Fibroblast of the aortic adventitia (primary cell): ENCODE results near the gene INTS15. TPM values are rescaled to one million over a fixed set of nuclear protein-coding genes. Genes with fewer than 3 reads are reported as not detected.

Source experiments
- DNase-seq: peaks from one replicate; pipeline ENCODE4 v3.0.0-alpha.2; 2010; ENCODE audit warnings: low read depth
- H3K4me3 ChIP-seq: 2 replicates; pipeline ENCODE4 v1.5.1; 2011; ENCODE audit warnings: low read depth, mild to moderate bottlenecking, control low read depth, low read length, moderate library complexity
- total RNA-seq: library from RNA; depleted of rRNA; stranded (reverse); fragments of >200 nt; gene quantifications from 2 replicates; pipeline ENCODE4 v1.2.3, GENCODE V29; 2012; ENCODE audit warnings: low replicate concordance
- TF ChIP-seq, protein P1 (sequence below): IDR thresholded peaks from 2 replicates; pipeline ENCODE4 v1.5.1; 2011; ENCODE audit warnings: mild to moderate bottlenecking, low read length, control low read depth, inconsistent platforms; ENCODE audit not compliant: insufficient read depth

The INTS15 gene
- total RNA-seq, 1 donor, result 10.8 TPM

DNA sequence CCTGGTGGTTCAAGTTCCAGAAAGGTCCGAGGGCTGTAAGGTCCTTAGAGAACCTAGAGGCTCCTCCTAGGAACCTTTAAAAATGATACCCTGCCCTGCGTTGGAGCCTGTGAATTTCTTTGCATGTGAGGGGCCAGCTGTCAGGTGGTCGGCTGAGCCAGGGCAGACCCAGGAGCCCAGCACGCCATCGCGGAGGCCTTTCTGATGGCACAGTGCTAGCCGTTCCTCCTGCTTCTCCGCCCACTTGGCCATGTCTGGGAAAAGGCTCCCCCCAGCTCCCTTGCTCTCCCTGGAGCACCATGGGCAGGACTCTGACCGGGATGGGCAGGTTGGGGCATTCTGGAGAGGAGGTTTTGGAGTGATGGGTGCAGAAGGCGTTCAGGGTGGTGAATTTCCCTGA, 54.9 kb downstream of the INTS15 start:
- TF ChIP-seq, protein P1, sequence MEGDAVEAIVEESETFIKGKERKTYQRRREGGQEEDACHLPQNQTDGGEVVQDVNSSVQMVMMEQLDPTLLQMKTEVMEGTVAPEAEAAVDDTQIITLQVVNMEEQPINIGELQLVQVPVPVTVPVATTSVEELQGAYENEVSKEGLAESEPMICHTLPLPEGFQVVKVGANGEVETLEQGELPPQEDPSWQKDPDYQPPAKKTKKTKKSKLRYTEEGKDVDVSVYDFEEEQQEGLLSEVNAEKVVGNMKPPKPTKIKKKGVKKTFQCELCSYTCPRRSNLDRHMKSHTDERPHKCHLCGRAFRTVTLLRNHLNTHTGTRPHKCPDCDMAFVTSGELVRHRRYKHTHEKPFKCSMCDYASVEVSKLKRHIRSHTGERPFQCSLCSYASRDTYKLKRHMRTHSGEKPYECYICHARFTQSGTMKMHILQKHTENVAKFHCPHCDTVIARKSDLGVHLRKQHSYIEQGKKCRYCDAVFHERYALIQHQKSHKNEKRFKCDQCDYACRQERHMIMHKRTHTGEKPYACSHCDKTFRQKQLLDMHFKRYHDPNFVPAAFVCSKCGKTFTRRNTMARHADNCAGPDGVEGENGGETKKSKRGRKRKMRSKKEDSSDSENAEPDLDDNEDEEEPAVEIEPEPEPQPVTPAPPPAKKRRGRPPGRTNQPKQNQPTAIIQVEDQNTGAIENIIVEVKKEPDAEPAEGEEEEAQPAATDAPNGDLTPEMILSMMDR, result no peak
- DNase-seq, result no peak
- no peak overlapping the region for H3K4me3 ChIP-seq

DNA sequence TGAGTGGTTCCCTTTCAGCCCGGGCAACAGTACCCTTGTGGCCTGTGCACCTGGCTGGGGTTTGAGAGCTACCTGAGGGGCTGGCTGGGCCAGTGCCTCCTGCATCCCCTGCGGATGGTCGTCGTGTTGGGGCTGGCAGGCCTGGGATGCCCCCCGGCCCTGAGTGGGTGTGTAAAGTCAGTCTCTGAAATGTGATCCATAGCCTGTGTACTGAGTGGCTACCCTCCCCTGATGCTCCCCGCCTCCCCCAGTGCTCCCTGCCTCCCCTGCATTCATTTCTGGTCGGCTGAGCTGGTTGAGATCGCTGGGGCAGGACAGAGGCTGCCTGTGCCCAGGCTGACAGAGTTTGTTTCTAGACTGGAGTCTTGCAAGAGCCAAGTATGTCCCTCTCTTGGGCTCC, 56.6 kb downstream of the INTS15 start:
- no peak for DNase-seq
- TF ChIP-seq, protein P1, result no peak

DNA sequence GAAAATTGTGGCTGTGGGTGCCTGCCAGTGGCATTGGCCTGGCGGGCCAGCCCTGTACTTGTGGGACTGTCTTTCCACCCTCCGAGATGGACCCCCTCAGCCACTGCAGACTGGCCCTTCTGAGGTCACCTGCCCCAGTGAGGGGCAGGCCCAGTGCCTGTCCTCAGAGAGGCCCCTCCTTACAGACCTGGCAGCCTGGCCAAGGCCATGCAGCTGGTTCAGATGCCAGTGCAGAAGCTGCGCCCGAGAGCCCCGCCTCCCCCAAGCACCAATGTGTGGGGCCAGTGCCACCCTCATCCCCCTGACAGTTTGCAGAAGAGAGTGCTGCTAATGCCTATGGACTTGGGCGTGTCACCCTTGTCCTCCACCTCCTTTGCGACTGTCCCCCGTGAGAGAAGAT, 57.3 kb downstream of the INTS15 start:
- DNase-seq, result no peak
- H3K4me3 ChIP-seq, result no peak overlapping the region
- TF ChIP-seq, protein P1, result no peak

More for the DNA sequence above, 56.6 kb downstream of the INTS15 start:
- no peak overlapping the region for H3K4me3 ChIP-seq

DNA sequence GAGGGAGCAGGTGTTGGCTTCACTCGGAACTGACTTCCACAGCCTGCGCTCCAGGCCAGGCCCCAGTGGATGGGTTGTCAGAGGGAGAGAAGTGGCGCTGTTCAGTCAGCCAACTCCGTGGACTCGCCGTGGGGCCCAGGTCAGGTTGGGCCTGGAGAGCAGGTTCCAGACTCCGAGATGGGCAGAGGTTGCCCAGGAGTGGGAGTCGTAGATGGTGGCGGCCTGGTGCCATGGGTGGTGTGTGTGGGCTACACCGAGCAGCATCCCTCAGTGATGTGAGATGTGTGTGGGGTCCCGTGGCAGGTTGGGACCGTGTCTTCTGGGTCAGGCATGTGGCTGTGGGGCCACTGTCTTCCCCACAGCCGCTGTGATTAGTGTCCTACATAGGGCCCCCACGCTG, 57.7 kb downstream of the INTS15 start:
- TF ChIP-seq, protein P1, result no peak
- no peak overlapping the region for H3K4me3 ChIP-seq
- no peak for DNase-seq

DNA sequence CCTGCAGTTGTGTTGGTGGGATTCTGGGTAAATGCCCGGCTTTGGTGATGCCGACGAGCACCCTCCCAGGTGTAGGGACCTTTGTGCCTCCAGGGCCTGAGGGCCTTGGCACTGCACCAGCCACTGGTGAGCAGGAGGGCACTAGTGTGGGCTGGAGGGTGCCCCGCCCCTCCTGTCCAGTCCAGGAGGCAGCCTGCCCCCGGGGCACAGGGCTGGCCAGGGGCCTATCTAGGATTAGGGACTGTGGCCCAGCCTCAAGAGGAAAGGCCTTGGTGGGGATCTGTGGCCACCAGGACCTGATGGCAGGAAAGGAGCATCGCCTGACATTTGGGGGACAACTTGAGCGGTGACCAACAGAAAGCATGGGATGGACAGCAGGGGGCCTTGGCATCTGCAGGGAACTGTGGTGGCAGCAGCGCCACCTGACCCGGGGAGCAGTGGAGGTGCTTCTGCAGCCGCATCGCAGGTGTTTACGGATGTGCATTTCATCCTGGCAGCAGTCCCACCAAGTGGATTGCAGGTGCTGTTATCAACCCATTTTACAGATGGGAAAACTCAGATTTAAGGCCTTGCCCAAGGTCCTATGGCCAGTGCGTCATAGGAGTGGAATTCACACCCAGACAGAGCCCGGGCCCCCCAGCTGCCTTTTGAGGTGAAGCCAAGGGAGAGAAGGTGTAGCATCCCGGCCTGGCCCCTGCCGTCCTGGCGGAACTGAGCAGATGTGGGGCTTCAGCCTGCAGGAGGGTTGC, 58.4 kb downstream of the INTS15 start:
- no peak for DNase-seq
- TF ChIP-seq, protein P1, result no peak

DNA sequence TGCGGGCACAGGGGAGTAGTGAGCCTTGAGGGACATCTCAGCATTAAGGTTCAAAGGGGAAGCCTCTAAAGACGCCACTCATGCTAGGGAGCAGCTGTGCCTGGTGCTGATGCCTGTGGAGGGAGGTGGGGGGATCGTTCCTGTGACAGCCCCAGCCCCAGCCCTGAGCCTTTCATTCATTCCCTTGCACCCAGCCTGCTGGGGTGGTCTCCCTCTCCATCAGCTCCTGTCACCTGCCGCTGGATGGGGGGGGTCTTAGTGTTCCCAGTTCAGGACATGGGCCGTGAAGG, 58.9 kb downstream of the INTS15 start:
- TF ChIP-seq, protein P1, result no peak
- DNase-seq, result no peak

More for the DNA sequence above, 58.4 kb downstream of the INTS15 start:
- H3K4me3 ChIP-seq, result no peak overlapping the region

DNA sequence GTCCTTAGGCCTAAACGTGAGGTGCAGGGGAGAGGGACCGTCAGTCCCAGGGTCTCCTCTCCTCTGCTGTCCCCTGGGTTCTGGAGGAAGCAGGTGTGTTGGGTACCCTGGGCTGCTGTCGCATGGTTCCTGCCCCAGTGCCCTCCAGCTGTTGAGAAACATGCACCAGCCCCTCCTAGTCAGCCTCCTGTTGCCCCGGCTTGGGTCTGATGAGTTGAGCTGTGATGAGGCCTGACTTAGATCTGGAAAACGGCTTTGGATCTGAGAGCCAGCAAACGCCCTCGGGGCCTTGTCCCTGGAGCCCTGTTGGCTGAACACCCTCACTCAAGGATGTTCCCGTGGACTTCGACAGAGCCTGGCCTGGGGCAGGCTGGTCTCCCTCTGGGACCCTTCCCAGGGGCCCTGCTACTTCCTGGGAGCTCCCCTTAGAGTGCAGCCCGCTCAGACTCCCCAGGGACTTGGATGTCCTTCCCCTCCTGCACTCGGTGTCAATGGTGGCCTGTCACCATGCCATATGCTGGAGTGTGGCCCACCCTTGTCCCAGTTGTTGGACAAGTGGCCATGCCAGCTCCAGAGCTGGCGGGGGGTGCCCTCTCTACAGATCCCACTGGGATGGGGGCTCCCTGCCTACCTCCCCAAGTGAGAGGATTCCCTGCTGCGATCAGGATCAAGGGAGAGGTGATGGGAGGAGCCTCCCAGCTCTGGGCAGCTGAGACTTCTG, 59.6 kb downstream of the INTS15 start:
- TF ChIP-seq, protein P1, result no peak
- H3K4me3 ChIP-seq, result no peak overlapping the region
- DNase-seq, result no peak

More for the DNA sequence above, 58.9 kb downstream of the INTS15 start:
- H3K4me3 ChIP-seq, result no peak overlapping the region
